NCI-H526 (cell line): ENCODE data around the gene MGARP.
"Not testable (repeated sequence)": the region's sequence is repeated elsewhere in the genome, so short reads cannot be mapped to it uniquely, and the experiment has no call there.

Experiments used
- DNase-seq, 2 experiments: peaks; one replicate each; lab custom pipeline; 2025; lab: John Stamatoyannopoulos, UW

MGARP gene

DNA sequence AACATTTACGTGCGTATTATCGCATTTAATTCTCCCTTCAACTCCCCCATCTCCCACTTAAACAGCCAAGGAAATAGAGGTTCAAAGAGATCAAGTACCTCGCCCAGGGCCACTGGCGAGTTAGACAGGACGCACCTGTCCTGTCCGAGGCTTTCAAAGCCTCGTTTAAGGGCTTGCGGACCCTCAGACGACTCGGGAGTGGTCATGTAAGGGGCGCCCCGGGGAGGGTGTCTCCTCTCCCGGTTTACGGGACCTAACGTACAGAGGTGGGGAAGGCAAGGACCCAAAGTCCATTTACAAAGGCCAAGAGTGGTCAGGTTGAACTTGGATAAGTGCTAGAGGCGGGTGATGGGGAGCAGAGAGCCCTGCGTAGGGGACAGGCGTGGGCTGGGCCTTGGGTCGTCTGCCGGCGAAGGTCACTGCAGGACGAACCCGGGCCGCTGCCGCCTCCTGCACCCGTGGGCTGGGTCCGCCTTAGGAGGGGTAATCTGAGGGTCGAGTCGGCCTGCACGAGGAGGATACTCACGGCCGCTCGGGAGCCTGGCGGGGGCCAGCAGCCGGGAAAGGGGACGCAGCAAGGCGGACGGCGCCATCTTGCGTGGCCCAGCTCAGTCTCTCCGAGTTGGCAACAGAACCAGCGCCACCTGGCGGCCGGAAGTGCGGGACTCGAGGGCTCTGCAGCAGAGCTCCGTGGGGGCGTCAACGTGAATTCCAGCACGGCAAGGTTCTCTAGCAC, 15.3 kb upstream of the MGARP start:
- peak; percentile 82 to 98 for DNase-seq

DNA sequence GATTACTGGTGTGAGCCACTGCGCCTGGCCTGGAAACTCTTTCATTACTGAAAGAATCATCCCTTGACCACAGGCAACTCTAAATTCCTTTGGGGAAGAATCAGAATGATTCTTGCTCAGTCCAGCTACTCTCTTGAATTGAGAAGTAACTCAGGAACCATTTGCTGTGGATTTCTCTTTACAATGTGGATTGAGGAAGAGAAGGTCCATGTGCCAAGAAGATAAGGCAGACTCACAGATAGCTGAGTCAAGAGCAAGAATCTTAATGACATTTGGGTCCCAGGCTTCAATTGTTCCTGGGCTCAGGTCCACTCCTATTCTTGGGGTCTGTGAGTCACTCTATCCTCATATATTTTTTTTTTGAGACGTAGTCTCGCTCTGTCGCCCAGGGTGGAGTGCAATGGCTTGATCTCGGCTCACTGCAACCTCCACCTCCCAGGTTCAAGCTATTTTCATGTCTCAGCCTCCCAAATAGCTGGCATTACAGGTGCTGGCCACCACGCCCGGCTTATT, 6.2 kb upstream of the MGARP start:
- DNase-seq = no peak

DNA sequence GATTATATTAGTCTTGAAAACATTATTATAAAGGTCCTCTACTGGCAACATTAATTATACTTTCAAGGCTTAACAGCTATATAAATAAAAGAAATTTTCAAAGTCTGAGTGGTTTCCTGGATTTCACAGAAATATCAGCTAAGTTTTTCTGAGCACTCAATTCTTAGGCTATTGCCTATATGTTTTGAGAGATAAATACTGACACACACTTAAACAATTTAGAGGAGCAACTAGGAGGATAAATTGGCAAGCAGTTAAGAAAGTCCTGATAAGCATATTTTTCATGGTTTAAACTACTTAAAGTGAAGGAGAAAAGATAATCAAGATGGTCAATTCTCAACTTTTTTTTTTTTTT, 2.7 kb upstream of the MGARP start:
- DNase-seq = no peak

DNA sequence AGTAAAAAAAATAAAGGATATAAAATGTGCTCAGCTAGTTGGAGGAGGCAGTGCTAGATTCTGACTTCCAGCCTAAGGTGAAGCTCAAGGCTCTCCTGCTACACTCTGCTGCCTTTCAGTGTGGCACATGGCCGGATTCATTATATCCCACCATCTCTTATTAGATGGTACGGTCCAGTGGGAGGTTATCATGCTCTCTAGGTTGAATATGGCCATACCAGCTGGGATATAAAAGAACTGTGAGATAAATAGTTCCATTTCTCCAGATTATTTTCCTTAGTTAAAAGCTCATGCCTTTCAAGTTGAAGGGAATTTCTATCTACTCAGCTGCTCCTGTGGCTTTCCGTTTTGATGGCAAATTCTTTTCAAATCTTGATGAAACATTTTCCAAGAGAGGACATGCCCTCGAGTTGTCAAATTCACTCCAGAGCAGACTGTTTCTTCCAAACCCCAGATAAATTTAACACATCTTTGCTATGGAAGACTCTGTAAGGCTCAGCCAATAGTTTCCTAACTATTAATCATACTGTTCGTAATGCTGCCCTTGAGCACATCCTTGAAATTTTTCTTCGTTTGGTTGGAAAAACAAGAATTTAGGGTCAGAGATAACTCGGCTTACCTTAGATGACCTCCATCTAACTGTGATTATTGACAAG, 2.2 kb upstream of the MGARP start:
- no peak for DNase-seq

DNA sequence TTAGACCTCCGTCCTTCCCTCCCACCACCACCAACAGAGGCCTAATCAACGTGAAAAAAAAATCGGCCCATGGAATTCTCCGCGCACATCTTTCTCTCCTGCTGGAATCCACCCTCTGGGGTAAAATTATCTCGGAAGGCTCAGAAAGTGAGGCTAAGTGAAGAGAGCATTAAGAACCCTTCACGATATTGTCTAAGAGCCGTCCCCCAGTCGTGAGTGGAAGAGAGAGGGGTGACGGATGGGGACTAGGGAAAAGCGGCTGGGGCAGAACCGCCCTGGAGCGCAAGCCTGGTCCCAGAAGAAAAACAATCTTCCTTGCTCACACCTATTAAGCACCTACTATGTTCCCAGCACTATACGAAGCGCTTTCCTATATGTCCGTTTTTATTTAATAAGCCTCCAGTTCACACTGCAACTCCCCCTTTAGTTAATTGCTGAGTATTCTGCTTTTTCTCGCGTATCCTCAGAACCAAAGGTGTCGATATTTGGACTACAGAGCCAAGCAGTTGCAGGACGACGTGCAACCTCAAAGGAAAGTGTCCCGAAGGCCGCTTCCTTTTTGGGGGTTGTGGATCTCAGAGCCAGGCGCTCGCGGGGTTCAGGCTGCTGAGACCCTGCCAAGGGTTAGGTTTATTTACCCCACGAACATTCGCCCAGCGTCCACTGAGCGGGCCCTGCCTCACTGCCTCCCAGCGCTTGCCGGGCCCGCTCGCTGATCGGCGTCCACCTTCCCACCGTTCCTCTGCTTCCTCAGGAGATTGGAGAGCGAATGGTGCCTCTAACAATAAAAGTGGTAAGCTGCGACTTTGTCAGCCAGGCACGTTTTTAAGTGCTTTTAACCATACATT, 889 bp downstream of the MGARP start:
- peak in 1 of 2 experiments; percentile 24 for DNase-seq

DNA sequence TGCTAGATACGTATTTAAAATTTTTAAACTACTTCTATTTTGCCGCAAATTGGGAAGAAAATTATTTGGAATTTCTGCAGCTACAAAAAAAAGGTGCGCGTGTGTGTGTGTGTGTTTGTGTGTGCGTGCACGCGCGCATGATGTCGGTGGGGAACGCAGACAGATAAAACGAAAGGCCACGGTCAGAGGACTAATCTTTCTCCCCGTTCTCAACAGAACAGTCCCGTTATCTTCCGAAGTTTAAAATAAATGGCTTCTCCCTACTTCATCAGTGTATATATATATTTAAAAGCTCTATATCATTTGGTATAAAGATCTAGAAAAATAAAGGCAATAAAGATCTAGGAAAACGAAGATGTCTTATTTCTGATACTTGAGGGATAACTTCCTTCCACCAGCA, 1.5 kb downstream of the MGARP start:
- no peak for DNase-seq

DNA sequence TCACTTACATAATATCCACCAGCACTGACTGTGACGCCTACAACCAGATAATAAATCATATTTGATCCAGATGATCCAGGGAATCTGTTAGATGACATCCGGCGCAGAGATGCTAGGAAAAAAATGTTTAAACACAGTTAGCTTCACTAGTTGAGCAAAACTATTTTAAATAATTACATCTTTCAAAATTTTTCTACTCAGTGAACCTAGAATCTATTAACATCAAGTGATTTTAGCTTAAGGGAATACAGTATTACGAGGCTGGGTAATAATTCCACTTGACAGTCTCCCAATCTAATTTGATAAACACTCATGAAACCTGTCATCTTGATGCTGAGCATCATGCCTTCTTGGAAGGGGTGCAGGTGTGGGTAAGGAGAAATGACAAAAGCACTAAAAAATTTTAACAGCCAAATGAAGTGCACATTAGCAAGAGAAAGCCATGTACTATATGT, 4.7 kb downstream of the MGARP start:
- no peak for DNase-seq

DNA sequence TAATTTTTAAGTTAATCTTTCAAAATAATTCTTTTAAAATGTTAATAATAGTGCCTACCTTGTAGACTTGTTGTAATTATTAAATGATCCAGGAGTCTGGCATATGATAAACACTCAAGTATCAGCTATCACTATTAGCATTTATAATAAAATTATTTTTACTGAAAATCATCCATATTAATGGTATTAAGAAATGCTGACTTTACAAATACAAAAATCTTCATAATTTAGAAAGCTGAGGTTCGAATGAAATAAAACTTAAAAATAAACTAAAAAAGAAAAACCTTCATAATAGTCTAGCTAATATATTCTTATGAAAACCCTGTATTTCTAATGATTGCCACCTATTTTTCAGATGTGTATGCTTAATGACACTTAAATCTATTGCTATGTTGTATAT, 5.2 kb downstream of the MGARP start:
- DNase-seq = no peak

DNA sequence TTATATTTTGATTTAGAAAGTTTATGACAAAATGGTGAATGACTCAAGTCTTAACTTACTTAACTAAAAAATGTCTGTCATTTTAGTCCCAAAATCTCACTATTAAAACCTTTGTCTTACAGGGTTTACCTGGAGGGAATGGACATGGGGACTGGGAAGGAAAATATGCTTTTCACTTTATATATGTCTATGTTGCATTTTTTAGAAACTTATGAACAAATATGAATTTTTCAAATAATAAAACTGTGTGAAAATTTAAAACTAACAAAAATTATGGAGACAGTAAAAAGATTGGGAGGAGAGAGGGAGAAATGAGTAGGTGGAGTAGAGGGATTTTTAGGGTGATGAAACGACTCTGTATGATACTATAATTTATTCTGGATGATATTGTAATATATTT, 6.2 kb downstream of the MGARP start:
- DNase-seq = no peak

DNA sequence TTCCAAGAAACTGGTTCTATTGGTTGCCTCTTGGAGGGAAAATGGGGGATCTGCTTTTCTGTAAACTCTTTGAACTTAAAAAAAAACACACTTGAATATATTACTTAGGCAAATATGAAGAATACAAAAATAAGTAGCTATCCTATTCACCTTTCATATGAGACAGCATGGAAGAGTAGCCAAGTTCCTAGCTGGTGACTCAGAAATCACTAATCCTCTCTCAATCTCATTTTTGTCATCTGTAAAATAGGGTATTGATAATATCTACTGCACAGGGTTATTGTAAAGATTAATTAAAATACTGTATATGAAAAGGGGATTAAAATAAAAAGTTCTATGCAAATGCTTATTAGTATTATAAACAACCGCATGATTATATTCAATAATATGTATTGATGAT, 12.7 kb downstream of the MGARP start:
- no peak for DNase-seq

DNA sequence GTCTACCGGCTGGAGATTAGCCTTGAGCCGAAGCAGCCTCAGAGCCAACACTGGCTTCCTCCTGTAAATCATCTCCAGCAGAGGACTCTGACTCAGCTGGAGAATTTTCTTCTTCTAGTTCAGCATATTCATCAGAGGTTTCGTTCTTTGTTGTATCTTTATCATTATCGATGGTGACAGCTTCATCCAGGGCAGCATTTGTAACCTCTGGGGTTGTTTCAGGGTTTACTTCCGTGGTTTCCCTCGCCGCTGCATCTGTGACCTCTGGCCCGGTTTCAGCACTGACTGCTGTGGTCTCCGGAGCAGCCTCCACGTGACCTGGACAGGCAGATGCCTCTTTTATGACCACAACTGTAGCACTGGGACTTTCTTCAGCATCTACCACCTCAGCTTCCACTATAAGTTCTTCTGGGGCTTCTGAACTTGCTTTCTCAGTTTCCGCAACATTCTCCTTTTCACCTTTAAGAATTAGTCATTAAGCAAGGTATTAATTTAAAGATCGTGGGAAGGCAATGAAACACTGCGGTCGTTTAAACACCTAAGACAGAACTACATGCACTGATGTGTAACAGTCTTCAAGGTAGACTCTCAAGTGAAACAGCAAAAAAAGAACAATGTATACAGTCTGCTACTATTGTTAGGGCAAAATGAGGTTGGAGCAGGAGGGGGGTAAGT, 13.3 kb downstream of the MGARP start:
- peak; percentile 13 to 59 for DNase-seq

DNA sequence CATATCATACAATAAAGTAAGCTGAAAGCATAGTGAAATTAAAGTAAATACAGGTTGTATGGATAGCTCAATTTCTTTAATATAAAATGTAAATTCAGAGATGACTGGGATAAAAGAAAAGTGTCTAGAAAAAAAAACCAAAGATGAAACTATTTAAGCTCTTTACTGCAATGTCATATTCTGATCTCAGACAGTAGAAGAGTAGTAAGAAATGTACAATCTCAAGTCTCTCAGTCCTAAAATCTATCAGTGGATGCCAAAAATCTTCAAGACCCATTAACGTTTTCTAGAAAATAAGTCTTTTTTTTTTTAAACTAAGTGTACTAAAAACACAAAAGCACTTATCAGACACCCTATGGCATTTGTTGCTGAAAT, 13.8 kb downstream of the MGARP start:
- DNase-seq = no peak

DNA sequence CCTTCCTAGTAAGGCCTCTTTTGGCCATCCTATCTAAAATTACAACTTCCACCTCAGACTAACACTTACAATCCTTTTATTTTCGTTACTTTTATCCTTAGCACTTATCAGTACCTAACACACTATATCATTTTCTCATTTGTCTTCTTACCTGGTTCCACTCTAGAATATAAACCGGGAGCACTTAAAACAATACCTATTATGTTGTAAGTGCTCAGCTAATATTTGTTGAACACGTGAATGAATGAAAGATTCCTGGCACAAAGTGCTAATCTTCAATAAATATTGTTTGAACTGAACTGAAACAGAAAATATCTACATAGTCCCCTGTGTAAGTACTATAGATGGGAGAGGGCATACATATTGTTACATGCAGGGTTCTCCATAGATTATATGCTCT, 14.4 kb downstream of the MGARP start:
- no peak for DNase-seq

DNA sequence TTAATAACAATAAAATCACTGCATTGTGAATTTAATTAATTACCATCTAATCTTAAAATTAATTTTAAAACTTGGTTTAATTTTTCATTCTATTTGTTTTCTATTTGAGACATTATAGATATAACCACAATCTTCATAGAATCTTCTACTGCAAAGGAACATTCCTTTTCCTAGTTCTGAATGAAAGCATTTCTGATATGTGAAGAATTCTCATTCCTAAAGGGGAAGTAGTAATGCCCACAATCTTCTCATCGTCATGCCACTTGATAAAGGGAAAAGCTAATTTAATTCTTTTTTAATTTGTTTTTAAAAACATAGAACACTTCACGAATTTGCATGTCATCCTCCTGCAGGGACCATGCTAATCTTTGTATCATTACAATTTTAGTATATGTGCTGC, 23.7 kb downstream of the MGARP start:
- no peak for DNase-seq

DNA sequence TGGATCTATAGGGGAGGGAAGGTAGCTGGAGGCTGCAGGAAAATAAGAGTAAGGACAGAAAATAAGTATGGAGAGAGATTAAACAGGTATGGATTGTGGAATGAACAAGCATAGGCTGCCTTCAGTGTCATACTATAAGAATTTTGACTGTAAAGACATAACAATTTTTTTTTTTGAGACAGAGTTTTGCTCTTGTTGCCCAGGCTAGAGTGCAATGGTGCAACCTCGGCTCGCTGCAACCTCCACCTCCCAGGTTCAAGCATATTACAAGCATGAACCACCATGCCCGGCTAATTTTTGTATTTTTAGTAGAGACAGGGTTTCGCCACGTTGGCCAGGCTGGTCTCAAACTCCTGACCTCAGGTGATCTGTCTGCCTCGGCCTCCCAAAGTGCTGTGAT, 24.4 kb downstream of the MGARP start:
- DNase-seq = not testable (repeated sequence)

DNA sequence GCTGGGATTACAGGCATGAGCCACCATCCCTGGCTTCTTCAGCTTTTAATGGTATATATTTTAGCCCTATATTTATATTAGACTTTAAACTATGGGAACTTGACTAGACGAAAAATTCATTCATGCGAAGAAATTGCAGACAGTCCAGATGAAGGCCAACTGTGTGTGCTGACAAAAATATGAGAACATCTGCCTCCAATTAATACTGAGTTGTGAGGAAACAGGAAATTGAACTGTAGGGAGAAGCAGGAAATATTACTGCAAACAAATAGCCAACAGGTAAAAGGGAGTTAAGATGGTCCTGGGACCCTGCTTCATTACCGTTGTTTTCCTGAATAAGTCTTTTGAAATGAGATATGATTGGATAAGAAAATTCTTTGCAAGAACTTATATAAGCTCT, 26.3 kb downstream of the MGARP start:
- no peak for DNase-seq

DNA sequence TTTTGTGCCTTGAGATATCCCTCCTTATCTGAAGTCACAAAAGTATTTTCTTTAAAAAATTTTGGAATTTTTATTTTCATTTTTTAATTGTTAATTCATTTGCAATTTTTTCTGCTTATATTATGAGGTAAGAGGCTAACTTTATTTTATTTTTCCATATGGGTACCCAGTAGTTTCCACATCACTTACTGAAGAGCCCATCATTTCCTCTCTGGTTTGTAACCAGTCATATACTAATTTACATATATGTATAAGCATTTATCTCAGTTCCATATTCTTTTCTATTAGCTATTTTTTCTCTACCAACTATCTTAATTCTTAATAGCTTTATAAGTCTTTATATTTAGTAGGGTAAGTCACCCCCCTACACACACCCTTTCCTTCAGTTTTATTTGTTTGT, 27.0 kb downstream of the MGARP start:
- DNase-seq = no peak

DNA sequence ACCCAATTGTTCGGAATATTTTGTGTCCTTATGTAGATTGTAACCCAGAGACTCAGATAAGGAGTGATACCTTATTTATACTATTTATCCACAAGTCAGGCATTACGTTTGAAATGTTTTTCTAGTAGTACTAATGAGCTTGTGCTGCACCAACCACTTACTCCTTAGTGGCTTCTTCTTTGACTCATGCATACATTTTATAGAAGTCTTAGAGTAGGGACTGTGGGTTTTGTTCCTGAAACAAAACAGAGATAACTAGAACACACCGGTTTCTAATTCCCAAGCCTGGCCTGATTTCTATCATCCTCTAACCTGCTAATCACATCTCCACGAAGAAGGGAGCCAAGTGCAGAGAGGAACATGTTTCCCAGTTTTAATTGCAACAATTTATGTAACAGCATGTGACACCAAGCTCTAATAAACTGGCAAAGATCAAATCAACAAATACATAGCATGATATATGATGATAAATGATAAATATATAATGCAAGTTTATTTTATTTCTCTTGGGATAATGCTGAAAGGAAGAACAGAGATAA, 32.3 kb downstream of the MGARP start:
- no peak for DNase-seq

DNA sequence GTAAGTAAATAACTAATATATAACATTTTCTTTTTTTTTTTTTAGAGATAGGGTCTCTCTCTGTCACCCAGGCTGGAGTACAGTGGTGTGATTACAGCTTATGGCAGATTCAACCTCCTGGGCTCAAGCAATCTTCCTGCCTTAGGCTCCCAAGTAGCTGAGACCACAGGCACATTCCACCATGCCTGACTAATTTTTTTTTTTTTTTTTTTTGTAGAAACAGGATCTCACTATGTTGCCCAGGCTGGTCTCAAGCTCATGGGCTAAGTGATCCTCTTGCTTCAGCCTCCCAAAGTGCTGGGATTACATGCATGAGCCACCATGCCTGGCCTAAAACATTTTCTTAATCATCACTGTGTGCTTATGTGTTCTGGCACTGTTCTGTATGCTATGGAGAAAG, 32.8 kb downstream of the MGARP start:
- DNase-seq = no peak

DNA sequence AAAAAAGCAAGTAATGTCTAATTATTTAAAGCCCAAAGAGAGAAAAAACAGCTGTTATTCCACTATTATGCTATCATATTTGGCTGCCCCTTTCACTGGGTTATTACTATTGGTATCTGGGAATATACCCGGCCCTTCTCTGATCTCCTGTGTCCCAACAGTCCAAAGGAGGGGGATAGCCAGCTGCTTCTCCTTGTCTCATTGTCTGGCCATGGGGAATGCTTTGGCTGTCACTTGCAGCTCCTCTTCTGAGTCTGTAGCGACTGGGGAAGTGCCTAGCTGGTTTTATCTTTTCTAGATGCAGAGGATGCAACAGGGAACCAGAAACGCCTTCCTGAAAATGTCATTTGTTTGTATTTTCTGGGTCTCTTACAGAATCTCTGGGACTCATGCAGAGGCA, 33.9 kb downstream of the MGARP start:
- DNase-seq = no peak

DNA sequence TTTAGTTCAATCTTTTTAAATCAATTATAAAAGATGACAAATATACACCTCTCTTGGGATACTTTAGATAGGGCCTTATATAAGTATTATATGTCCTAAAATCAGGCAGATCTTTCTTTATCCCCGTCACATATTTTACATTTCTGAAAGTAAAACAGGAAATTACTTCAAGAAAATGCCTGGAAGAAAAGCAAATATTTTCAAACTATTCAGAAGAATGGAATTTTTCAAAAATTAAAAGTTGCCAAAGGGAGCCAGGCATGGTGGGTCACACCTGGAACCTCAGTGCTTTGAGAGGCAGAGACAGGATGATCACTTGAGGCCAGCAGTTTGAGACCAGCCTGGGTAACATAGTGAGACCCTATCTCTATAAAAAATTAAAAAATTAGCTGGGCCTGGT, 34.4 kb downstream of the MGARP start:
- DNase-seq = no peak
